Mesendoderm (in vitro differentiated cells): ENCODE measurements around the gene SPATA31C1.
"Not testable (repeated sequence)": the region's sequence is repeated elsewhere in the genome, so short reads cannot be mapped to it uniquely, and the experiment has no call there.

Experiments
- DNase-seq: peaks from one replicate; pipeline ENCODE4 v3.0.0; 2013
- H2AK5ac ChIP-seq: 2 replicates; pipeline ENCODE4 v1.6.1; 2013; ENCODE audit warnings: low read length, inconsistent platforms
- H2BK120ac ChIP-seq: 2 replicates; pipeline ENCODE4 v1.6.1; 2013; ENCODE audit warnings: low read depth, mild to moderate bottlenecking, low read length, moderate library complexity, mixed read lengths
- H2BK15ac ChIP-seq: replicated peaks from 2 replicates; pipeline ENCODE4 v1.6.1; 2013; ENCODE audit warnings: low read depth, mild to moderate bottlenecking, moderate library complexity
- H2BK5ac ChIP-seq: 2 replicates; pipeline ENCODE4 v1.6.1; 2013; ENCODE audit warnings: low read length, inconsistent platforms
- H3K18ac ChIP-seq: 2 replicates; pipeline ENCODE4 v1.6.1; 2013; ENCODE audit warnings: mild to moderate bottlenecking, low read length, mixed read lengths
- H3K23ac ChIP-seq: one replicate; pipeline ENCODE4 v1.6.1; 2013; ENCODE audit warnings: low read length
- H3K27ac ChIP-seq: 2 replicates; pipeline ENCODE4 v1.5.1; 2013; ENCODE audit warnings: low read depth, mild to moderate bottlenecking, inconsistent platforms, low read length, moderate library complexity
- H3K27me3 ChIP-seq: 2 replicates; pipeline ENCODE4 v1.6.1; 2013; ENCODE audit warnings: low read length, control low read depth, mild to moderate bottlenecking, inconsistent platforms; ENCODE audit not compliant: insufficient read depth, poor library complexity
- H3K36me3 ChIP-seq: 2 replicates; pipeline ENCODE4 v1.6.1; 2013; ENCODE audit warnings: low read length, inconsistent platforms; ENCODE audit not compliant: control insufficient read depth, insufficient read depth
- H3K4ac ChIP-seq: one replicate; pipeline ENCODE4 v1.6.1; 2013; ENCODE audit warnings: low read depth, mild to moderate bottlenecking, low read length, moderate library complexity
- H3K4me1 ChIP-seq: 2 replicates; pipeline ENCODE4 v1.6.1; 2013; ENCODE audit warnings: low read depth, low read length, inconsistent platforms; ENCODE audit not compliant: control insufficient read depth
- H3K4me2 ChIP-seq: 2 replicates; pipeline ENCODE4 v1.6.1; 2013; ENCODE audit warnings: low read length
- H3K4me3 ChIP-seq: 2 replicates; pipeline ENCODE4 v1.5.1; 2013; ENCODE audit warnings: mild to moderate bottlenecking, low read length
- H3K56ac ChIP-seq: one replicate; pipeline ENCODE4 v1.6.1; 2013; ENCODE audit warnings: low read length
- H3K79me1 ChIP-seq: 2 replicates; pipeline ENCODE4 v1.6.1; 2013; ENCODE audit warnings: low read length, inconsistent platforms
- H3K79me2 ChIP-seq: 2 replicates; pipeline ENCODE4 v1.6.1; 2013; ENCODE audit warnings: mild to moderate bottlenecking, low read length; ENCODE audit not compliant: control insufficient read depth, insufficient read depth
- H3K9ac ChIP-seq: 2 replicates; pipeline ENCODE4 v1.6.1; 2013; ENCODE audit warnings: low read length, inconsistent platforms
- H4K5ac ChIP-seq: one replicate; pipeline ENCODE4 v1.6.1; 2013; ENCODE audit warnings: low read length
- H4K8ac ChIP-seq: one replicate; pipeline ENCODE4 v1.6.1; 2013; ENCODE audit warnings: low read depth, mild to moderate bottlenecking, control low read depth, low read length, moderate library complexity
- WGBS: extraction: QIAGEN DNeasy Blood & Tissue Kit; methylation state at CpG from one replicate; pipeline ENCODE4 v1.1.7; 2013; ENCODE audit warnings: low lambda C conversion rate, missing lambda C conversion rate; ENCODE audit not compliant: insufficient coverage; ENCODE audit errors: extremely low coverage; 5-methylcytosine and 5-hydroxymethylcytosine counted together

Gene SPATA31C1

GRCh38 chr9:87919013-87919412, 1.3 kb downstream of the SPATA31C1 start:
- not testable (repeated sequence) for H3K27me3 ChIP-seq, H4K5ac ChIP-seq, H3K23ac ChIP-seq, H3K4me1 ChIP-seq, H3K36me3 ChIP-seq, H3K79me2 ChIP-seq, H2BK15ac ChIP-seq, H4K8ac ChIP-seq, H3K27ac ChIP-seq, H3K79me1 ChIP-seq, H3K4me2 ChIP-seq, H3K4me3 ChIP-seq, H2AK5ac ChIP-seq, H3K18ac ChIP-seq, H3K9ac ChIP-seq, DNase-seq, H3K4ac ChIP-seq, H2BK5ac ChIP-seq, H2BK120ac ChIP-seq, H3K56ac ChIP-seq
- WGBS = no CpG with 5 or more reads among the region's 13 CpGs

GRCh38 chr9:87921561-87921960, 3.8 kb downstream of the SPATA31C1 start:
- H3K27me3 ChIP-seq, H2BK5ac ChIP-seq, H3K56ac ChIP-seq, H4K8ac ChIP-seq, H3K27ac ChIP-seq, H3K36me3 ChIP-seq, H3K79me2 ChIP-seq, H2AK5ac ChIP-seq, H2BK120ac ChIP-seq, H3K18ac ChIP-seq, H3K4me3 ChIP-seq, H3K4ac ChIP-seq, H2BK15ac ChIP-seq, H3K79me1 ChIP-seq, H3K23ac ChIP-seq, H3K9ac ChIP-seq, H4K5ac ChIP-seq, H3K4me1 ChIP-seq, DNase-seq, H3K4me2 ChIP-seq: not testable (repeated sequence)
- WGBS = no CpG with 5 or more reads among the region's 8 CpGs

GRCh38 chr9:87923012-87923411, 5.2 kb downstream of the SPATA31C1 start:
- H4K8ac ChIP-seq, H3K4ac ChIP-seq, H3K79me1 ChIP-seq, H2BK5ac ChIP-seq, H3K4me3 ChIP-seq, H3K27me3 ChIP-seq, H3K23ac ChIP-seq, H3K36me3 ChIP-seq, H4K5ac ChIP-seq, H2BK120ac ChIP-seq, H3K4me2 ChIP-seq, H3K79me2 ChIP-seq, H2BK15ac ChIP-seq, H2AK5ac ChIP-seq, H3K9ac ChIP-seq, H3K56ac ChIP-seq, DNase-seq, H3K4me1 ChIP-seq, H3K27ac ChIP-seq, H3K18ac ChIP-seq: not testable (repeated sequence)
- no CpG with 5 or more reads among the region's 10 CpGs for WGBS

- H2BK15ac ChIP-seq, H3K4me2 ChIP-seq, H2BK120ac ChIP-seq, H3K36me3 ChIP-seq, H3K9ac ChIP-seq, H3K23ac ChIP-seq, H3K56ac ChIP-seq, DNase-seq, H3K4me3 ChIP-seq, H3K27me3 ChIP-seq, H3K4ac ChIP-seq, H3K79me1 ChIP-seq, H3K18ac ChIP-seq, H3K79me2 ChIP-seq, H4K8ac ChIP-seq, H4K5ac ChIP-seq, H3K4me1 ChIP-seq, H2BK5ac ChIP-seq, H2AK5ac ChIP-seq, H3K27ac ChIP-seq: not testable (repeated sequence)
- WGBS = no CpG with 5 or more reads among the region's 10 CpGs
These were observed 7.1 kb downstream of the SPATA31C1 start for GRCh38 chr9:87924851-87925250.

- not testable (repeated sequence) for H4K8ac ChIP-seq, H3K4me1 ChIP-seq, DNase-seq, H4K5ac ChIP-seq, H3K56ac ChIP-seq, H3K4ac ChIP-seq, H2AK5ac ChIP-seq, H3K27ac ChIP-seq, H3K18ac ChIP-seq, H2BK15ac ChIP-seq, H3K79me1 ChIP-seq, H2BK5ac ChIP-seq, H3K27me3 ChIP-seq, H3K9ac ChIP-seq, H2BK120ac ChIP-seq, H3K23ac ChIP-seq, H3K4me2 ChIP-seq, H3K79me2 ChIP-seq, H3K36me3 ChIP-seq, H3K4me3 ChIP-seq
These were observed 11.4 kb downstream of the SPATA31C1 start for GRCh38 chr9:87929152-87929551.

GRCh38 chr9:87934444-87934843, 16.7 kb downstream of the SPATA31C1 start:
- no CpG with 5 or more reads among the region's 7 CpGs for WGBS
- not testable (repeated sequence) for H4K8ac ChIP-seq, H2BK15ac ChIP-seq, H3K18ac ChIP-seq, H3K27me3 ChIP-seq, H3K27ac ChIP-seq, H3K4me1 ChIP-seq, H3K23ac ChIP-seq, H3K36me3 ChIP-seq, H3K79me2 ChIP-seq, DNase-seq, H3K4ac ChIP-seq, H3K4me2 ChIP-seq, H2AK5ac ChIP-seq, H2BK5ac ChIP-seq, H4K5ac ChIP-seq, H2BK120ac ChIP-seq, H3K56ac ChIP-seq, H3K9ac ChIP-seq, H3K4me3 ChIP-seq, H3K79me1 ChIP-seq
